HCT116 (cell line): ENCODE results near the gene SOCS7. TPM values are rescaled to one million over a fixed set of nuclear protein-coding genes. Genes with fewer than 3 reads are reported as not detected.

Source experiments
- ATAC-seq: fragments of 200-7000 bp; cut with Tn5 transposase; 2 replicates; pipeline ENCODE4 v1.9.1; 2020; ENCODE audit warnings: mild to moderate bottlenecking, moderate library complexity
- BruUV-seq: library from RNA; stranded (reverse); fragments of 400-500 nt; replicated peaks from 2 replicates; lab custom pipeline; 2021; lab: Mats Ljungman, UMichigan
- CTCF ChIA-PET: fragments of 300-600 bp; sonication (Branson Sonifier 250); formaldehyde crosslinking; loops from one replicate; lab custom pipeline; 2021; ENCODE audit warnings: antibody characterized with exemption; lab: Charles Lee
- POLR2A ChIA-PET: fragments of 300-600, 350-600 bp; sonication (Branson Sonifier 250); formaldehyde crosslinking; loops from one replicate; lab custom pipeline; 2021; ENCODE audit warnings: antibody characterized with exemption; lab: Charles Lee
- RAD21 ChIA-PET, 2 experiments: fragments of 300-600 bp; sonication (Branson Sonifier 250); formaldehyde crosslinking; loops; one replicate each; lab custom pipeline; 2023; ENCODE audit warnings: low total read pairs in 2 of 2; ENCODE audit not compliant: uncharacterized antibody in 2 of 2, unreplicated experiment in 2 of 2, low non-redundant PET in 1 of 2; lab: Charles Lee
- DNase-seq: peaks from one replicate; pipeline ENCODE4 v3.0.0-alpha.2; 2010; ENCODE audit warnings: low read depth, low spot score
- H2AFZ ChIP-seq: fragments of 200-600 bp; shearing (Covaris generic), sonication (generic); 2 replicates; pipeline ENCODE4 v1.6.1; 2017; ENCODE audit warnings: low read depth, mixed run types, mixed read lengths, antibody characterized with exemption, low read length; ENCODE audit not compliant: poor library complexity, severe bottlenecking
- H3K27ac ChIP-seq: 2 replicates; pipeline ENCODE4 v1.5.1; 2012; ENCODE audit warnings: low read depth, low read length
- H3K27me3 ChIP-seq: fragments of 200-600 bp; sonication (generic); 2 replicates; pipeline ENCODE4 v1.6.1; 2016; ENCODE audit warnings: mixed run types, low read length, mixed read lengths; ENCODE audit not compliant: insufficient read depth
- H3K36me3 ChIP-seq, 2 experiments: fragments of 200-500 bp in 1 of 2; fragments of 200-600 bp in 1 of 2; sonication (Bioruptor generic) in 1 of 2; sonication (generic) in 1 of 2; 2 replicates each; pipeline versions ENCODE4 v1.5.1 to v1.6.1; 2014 to 2016; ENCODE audit warnings: low read length in 2 of 2, inconsistent platforms in 1 of 2, mixed read lengths in 1 of 2, mixed run types in 1 of 2; ENCODE audit not compliant: insufficient read depth in 2 of 2, control insufficient read depth in 1 of 2
- H3K4me1 ChIP-seq, 2 experiments: fragments of 200-600 bp in 1 of 2; sonication (generic) in 1 of 2; 2 replicates each; pipeline versions ENCODE4 v1.5.1 to v1.6.1; 2012 to 2017; ENCODE audit warnings: low read length in 2 of 2, inconsistent platforms in 1 of 2, mild to moderate bottlenecking in 1 of 2, mixed read lengths in 1 of 2, mixed run types in 1 of 2, moderate library complexity in 1 of 2; ENCODE audit not compliant: insufficient read depth in 2 of 2, control insufficient read depth in 1 of 2
- H3K4me2 ChIP-seq: fragments of 200-600 bp; sonication (generic); 2 replicates; pipeline ENCODE4 v1.6.1; 2017; ENCODE audit warnings: mixed run types, low read length, mixed read lengths
- H3K4me3 ChIP-seq, 2 experiments: fragments of 200-600 bp in 1 of 2; sonication (generic) in 1 of 2; replicated peaks in 1 of 2; 2 replicates each; pipeline ENCODE4 v1.5.1; 2011 to 2016; ENCODE audit warnings: low read length in 2 of 2, control low read depth in 1 of 2, low read depth in 1 of 2, mild to moderate bottlenecking in 1 of 2, mixed read lengths in 1 of 2, mixed run types in 1 of 2
- H3K79me2 ChIP-seq: fragments of 200-600 bp; sonication (generic); 2 replicates; pipeline ENCODE4 v1.6.1; 2017; ENCODE audit warnings: mild to moderate bottlenecking, mixed run types, low read length, moderate library complexity, mixed read lengths; ENCODE audit not compliant: insufficient read depth
- H3K9ac ChIP-seq: fragments of 200-600 bp; sonication (generic); 2 replicates; pipeline ENCODE4 v1.6.1; 2016; ENCODE audit warnings: low read length, mixed read lengths
- H3K9me2 ChIP-seq: fragments of 200-600 bp; sonication (generic), shearing (Covaris generic); 2 replicates; pipeline ENCODE4 v1.6.1; 2017; ENCODE audit warnings: mixed run types, mild to moderate bottlenecking, moderate library complexity; ENCODE audit not compliant: insufficient read depth
- H3K9me3 ChIP-seq, 2 experiments: fragments of 200-500 bp in 1 of 2; fragments of 200-600 bp in 1 of 2; sonication (Bioruptor generic) in 1 of 2; sonication (generic) in 1 of 2; 2 replicates each; pipeline ENCODE4 v1.6.1; 2014 to 2017; ENCODE audit warnings: low read length in 2 of 2, mixed read lengths in 2 of 2, inconsistent platforms in 1 of 2, low read depth in 1 of 2, mild to moderate bottlenecking in 1 of 2, mixed run types in 1 of 2, moderate library complexity in 1 of 2; ENCODE audit not compliant: control insufficient read depth in 1 of 2, insufficient read depth in 1 of 2
- H4K20me1 ChIP-seq: fragments of 200-600 bp; sonication (generic), shearing (Covaris generic); 2 replicates; pipeline ENCODE4 v1.6.1; 2017; ENCODE audit warnings: mixed run types, mild to moderate bottlenecking, moderate library complexity; ENCODE audit not compliant: insufficient read depth
- CBX3 ChIP-seq: IDR thresholded peaks from 2 replicates; pipeline ENCODE4 v1.6.1; 2012; ENCODE audit warnings: low read depth
- CEBPB ChIP-seq: IDR thresholded peaks from 2 replicates; pipeline ENCODE4 v1.6.1; 2012; ENCODE audit warnings: low read depth
- CTCF ChIP-seq, 3 experiments: fragments of 200-600 bp in 1 of 3; sonication (generic) in 1 of 3; IDR thresholded peaks in 2 of 3; conservative IDR thresholded peaks in 1 of 3; 2 replicates each; pipeline ENCODE4 v1.5.1; 2012 to 2017; ENCODE audit warnings: low read depth in 2 of 3, low read length in 2 of 3, antibody characterized with exemption in 1 of 3, borderline replicate concordance in 1 of 3, control low read depth in 1 of 3, mild to moderate bottlenecking in 1 of 3, mixed read lengths in 1 of 3, mixed run types in 1 of 3, moderate library complexity in 1 of 3; ENCODE audit not compliant: insufficient read depth in 1 of 3
- EGR1 ChIP-seq: IDR thresholded peaks from 2 replicates; pipeline ENCODE4 v1.6.1; 2012; ENCODE audit warnings: low read depth
- ELF1 ChIP-seq: IDR thresholded peaks from 2 replicates; pipeline ENCODE4 v1.6.1; 2012; ENCODE audit warnings: low read depth, borderline replicate concordance
- EZH2 ChIP-seq: fragments of 200-600 bp; sonication (generic); IDR thresholded peaks from 2 replicates; pipeline ENCODE4 v1.6.1; 2017; ENCODE audit warnings: antibody characterized with exemption, mixed run types
- FOSL1 ChIP-seq: IDR thresholded peaks from 2 replicates; pipeline ENCODE4 v1.6.1; 2012; ENCODE audit warnings: low read depth
- MAX ChIP-seq: IDR thresholded peaks from 2 replicates; pipeline ENCODE4 v1.6.1; 2012
- POLR2AphosphoS5 ChIP-seq: IDR thresholded peaks from 2 replicates; pipeline ENCODE4 v1.6.1; 2011; ENCODE audit warnings: mild to moderate bottlenecking, low read depth, low read length, moderate library complexity
- RAD21 ChIP-seq: IDR thresholded peaks from 2 replicates; pipeline ENCODE4 v1.6.1; 2012; ENCODE audit warnings: low read depth, mild to moderate bottlenecking
- REST ChIP-seq: IDR thresholded peaks from 2 replicates; pipeline ENCODE4 v1.6.1; 2012; ENCODE audit warnings: low read depth
- SIN3A ChIP-seq: IDR thresholded peaks from 2 replicates; pipeline ENCODE4 v1.6.1; 2012; ENCODE audit warnings: low read depth
- SP1 ChIP-seq: IDR thresholded peaks from 2 replicates; pipeline ENCODE4 v1.6.1; 2012; ENCODE audit warnings: low read depth
- SRF ChIP-seq: IDR thresholded peaks from 2 replicates; pipeline ENCODE4 v1.6.1; 2012; ENCODE audit warnings: low read depth
- TCF7L2 ChIP-seq: IDR thresholded peaks from 2 replicates; pipeline ENCODE4 v1.7.0; 2011; ENCODE audit warnings: borderline replicate concordance, inconsistent platforms; ENCODE audit not compliant: insufficient read depth, insufficient read length; ENCODE audit errors: extremely low read depth
- ZFX ChIP-seq: fragments of 450-650 bp; IDR thresholded peaks from 2 replicates; pipeline ENCODE4 v1.6.1; 2017
- ZNF274 ChIP-seq: fragments of 200-500 bp; sonication (Bioruptor generic); IDR thresholded peaks from 2 replicates; pipeline ENCODE4 v1.6.1; 2014; ENCODE audit warnings: mild to moderate bottlenecking, low read depth, low read length, inconsistent platforms
- intact Hi-C: fragments of 100-400 bp; cut with micrococcal nuclease; formaldehyde crosslinking; loops from 2 replicates; pipeline ENCODE4 v1.10.0; 2022
- total RNA-seq: library from RNA; stranded (reverse); gene quantifications from one replicate; pipeline ENCODE4 v1.2.1, GENCODE V29; 2021; ENCODE audit not compliant: unreplicated experiment
- TF ChIP-seq, protein P1 (sequence below): IDR thresholded peaks from 2 replicates; pipeline ENCODE4 v1.6.1; 2012

The SOCS7 gene
- total RNA-seq, 1 experiment from 2014 or later: 49.9 TPM

- Histone ChIP-seq H3K9me2 (no peaks in the 10 kb centered on the region), H2AFZ (no peak overlapping the region), H3K79me2 (0 out of 2 replicates have a peak, but pooled peaks cover 4% of the 10 kb centered on the region)
- no TSS peak for BruUV-seq
- TF ChIP-seq CTCF (IDR thresholded peaks at IDR 0.05 in 2 of 3, conservative IDR thresholded peaks at IDR 0.05 in 1 of 3; ENCODE audit: borderline replicate concordance in 1 of 3, insufficient read depth in 1 of 3, low read depth in 2 of 3, low read length in 2 of 3) (no peak), RAD21 (no peak), FOSL1 (no peak), SIN3A (no peak), EZH2 (no peak), POLR2AphosphoS5 (no peak), SP1 (no peak), REST (no peak), SRF (no peak), MAX (no peak), CBX3 (no peak), ELF1 (no peak), EGR1 (no peak), ZFX (no peak), ZNF274 (no peak), TCF7L2 (no peak), CEBPB (no peak)
- TF ChIP-seq, protein P1, sequence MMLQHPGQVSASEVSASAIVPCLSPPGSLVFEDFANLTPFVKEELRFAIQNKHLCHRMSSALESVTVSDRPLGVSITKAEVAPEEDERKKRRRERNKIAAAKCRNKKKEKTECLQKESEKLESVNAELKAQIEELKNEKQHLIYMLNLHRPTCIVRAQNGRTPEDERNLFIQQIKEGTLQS: no peak
- TF ChIP-seq, all 23 proteins: peak for 0
- ChIA-PET RAD21 (interaction anchor here in 1 of 2 experiments (0.7 to 1.4 kb wide), 2 partner anchors 46 to 193 kb away, joined by 3 to 5 read pairs; no protein-coding TSS in a partner anchor), CTCF (interaction anchor here (1.4 kb wide), 1 partner anchor 132 kb away, joined by 4 read pairs; no protein-coding TSS in a partner anchor), POLR2A (interaction anchor here (0.7 kb wide), 2 partner anchors 71 to 179 kb away, joined by 3 read pairs; no protein-coding TSS in a partner anchor)
- H3K27me3 ChIP-seq: no peaks in the 10 kb centered on the region
- no peak overlapping the region for H3K4me3 ChIP-seq
- no peaks in the 10 kb centered on the region for H3K36me3 ChIP-seq
- H3K9ac ChIP-seq: no peak overlapping the region
- ATAC-seq (no peak), DNase-seq (no peak)
- H3K9me3 ChIP-seq: no peaks in the 10 kb centered on the region
- H3K4me2 ChIP-seq: no peak overlapping the region
- peaks cover 22 to 44% of the 10 kb centered on the region in 2 experiments for H3K4me1 ChIP-seq
- intact Hi-C loops: no loop called here
- no peak overlapping the region for H3K27ac ChIP-seq
- no peaks in the 10 kb centered on the region for H4K20me1 ChIP-seq
These were observed 74.8 kb downstream of the SOCS7 start for GRCh38 chr17:38426441-38426840.
